Chondrocyte (in vitro differentiated cells): ENCODE measurements around the gene SMCP. TPM values are rescaled to one million over a fixed set of nuclear protein-coding genes. Genes with fewer than 3 reads are reported as not detected.
A peak's percentile ranks its signal among the peaks of the same experiment; 100 is the strongest.

Experiments
- DNase-seq: peaks from one replicate; pipeline ENCODE4 v3.0.0; 2021; ENCODE audit warnings: mixed read lengths, low spot score
- H3K27ac Mint-ChIP-seq: one replicate; pipeline ENCODE4 v1.8.0; 2021; ENCODE audit warnings: mild to moderate bottlenecking, moderate library complexity, mixed read lengths; ENCODE audit not compliant: unreplicated experiment
- H3K27me3 Mint-ChIP-seq: 2 replicates; pipeline ENCODE4 v1.8.0; 2021; ENCODE audit warnings: low read depth, mixed read lengths
- H3K36me3 Mint-ChIP-seq: 2 replicates; pipeline ENCODE4 v1.8.0; 2021; ENCODE audit warnings: low read depth, mixed read lengths
- H3K4me1 Mint-ChIP-seq: 2 replicates; pipeline ENCODE4 v1.8.0; 2021; ENCODE audit warnings: low read depth, mild to moderate bottlenecking, mixed read lengths
- H3K4me3 Mint-ChIP-seq: one replicate; pipeline ENCODE4 v1.8.0; 2021; ENCODE audit warnings: mild to moderate bottlenecking, moderate library complexity, mixed read lengths; ENCODE audit not compliant: unreplicated experiment
- H3K9me3 Mint-ChIP-seq: 2 replicates; pipeline ENCODE4 v1.8.0; 2021; ENCODE audit warnings: low read depth, mixed read lengths
- CTCF ChIP-seq: fragments of 200-600 bp; sonication (generic); IDR thresholded peaks from 2 replicates; pipeline ENCODE4 v1.5.0; 2021; ENCODE audit warnings: antibody characterized with exemption, mild to moderate bottlenecking, moderate library complexity
- long read RNA-seq: library from polyadenylated mRNA; stranded (forward); transcript quantifications from one replicate; pipeline ENCODE4 v2.0.0, GENCODE V29; 2021
- total RNA-seq: library from RNA; stranded (reverse); gene quantifications from 3 replicates; pipeline ENCODE4 v1.2.1, GENCODE V29; 2021

The SMCP gene, protein sequence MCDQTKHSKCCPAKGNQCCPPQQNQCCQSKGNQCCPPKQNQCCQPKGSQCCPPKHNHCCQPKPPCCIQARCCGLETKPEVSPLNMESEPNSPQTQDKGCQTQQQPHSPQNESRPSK
- not detected in 3 replicates for total RNA-seq
- long read RNA-seq = 0 reads

GRCh38 chr1:152878042-152878441 is at the start of gene SMCP:
Gene SMCP, plus strand, starts transcription at chr1:152878322. Its CDS starts 6,101 bp downstream, at chr1:152884423.
- peak; percentile 9 for TF ChIP-seq CTCF
- Mint-ChIP-seq H3K27ac (no peak within 1 kb of the TSS), H3K4me1 (peaks cover 5% of the 10 kb centered on the region), H3K4me3 (no peak within 1 kb of the TSS), H3K27me3 (peaks cover 5% of the 10 kb centered on the region), H3K36me3 (no peaks in the 10 kb centered on the region), H3K9me3 (no peaks in the 10 kb centered on the region)
- DNase-seq = no peak

DNA sequence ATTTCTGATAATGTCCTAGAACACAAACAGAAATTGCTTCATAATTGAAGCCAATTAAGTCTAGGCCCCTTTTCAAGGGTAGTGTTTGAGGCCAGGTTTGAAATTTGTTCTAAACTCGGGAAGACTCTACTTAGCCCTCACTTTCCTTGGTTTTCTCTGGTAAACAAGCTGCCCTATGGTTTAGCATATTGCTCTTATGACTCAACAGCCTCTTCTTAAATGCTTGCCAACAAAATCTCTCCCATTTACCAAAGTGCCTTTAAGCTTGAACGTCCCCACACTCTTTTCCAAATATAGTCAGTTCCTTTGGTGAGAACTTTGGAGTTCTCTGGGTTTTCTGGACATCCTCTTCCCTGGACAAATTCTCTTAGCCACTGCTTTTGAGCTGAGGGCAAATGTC is 41.3 kb upstream of the SMCP start:
- no peak overlapping the region for H3K27ac Mint-ChIP-seq
- H3K4me1 Mint-ChIP-seq = no peaks in the 10 kb centered on the region
- no peak overlapping the region for H3K4me3 Mint-ChIP-seq
- H3K27me3 Mint-ChIP-seq = no peaks in the 10 kb centered on the region
- H3K9me3 Mint-ChIP-seq = peaks cover 2% of the 10 kb centered on the region
- H3K36me3 Mint-ChIP-seq = no peaks in the 10 kb centered on the region
- DNase-seq = no peak
- no peak for TF ChIP-seq CTCF

DNA sequence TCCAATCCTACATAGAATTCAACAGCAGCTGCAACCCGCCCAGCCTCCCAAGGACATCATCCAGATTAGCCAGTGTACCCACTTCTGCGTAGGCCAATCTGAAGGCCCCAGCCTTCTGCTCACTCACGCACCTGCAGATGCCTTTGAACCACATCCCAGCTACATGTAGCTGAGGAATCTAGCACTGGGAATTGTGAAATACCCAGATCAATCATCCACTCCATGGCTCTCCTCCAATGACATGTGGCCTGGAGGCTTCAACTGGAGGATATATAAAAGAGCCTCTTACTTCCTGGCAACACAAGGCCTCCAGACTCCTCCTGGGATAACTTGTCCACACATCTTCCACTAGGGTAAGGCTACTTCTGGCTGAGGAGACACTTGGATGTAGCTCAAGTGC is 35.6 kb upstream of the SMCP start, which contains the start of gene LCE6A:
Gene LCE6A, plus strand, starts transcription at position 301 of the 400 bp plus-strand sequence. CDS start 665 bp downstream, outside the sequence.
- Mint-ChIP-seq H3K4me3 (no peak within 1 kb of the TSS), H3K27ac (no peak within 1 kb of the TSS), H3K4me1 (no peaks in the 10 kb centered on the region), H3K36me3 (no peaks in the 10 kb centered on the region), H3K27me3 (no peaks in the 10 kb centered on the region), H3K9me3 (no peaks in the 10 kb centered on the region)
- no peak for DNase-seq
- TF ChIP-seq CTCF = no peak

DNA sequence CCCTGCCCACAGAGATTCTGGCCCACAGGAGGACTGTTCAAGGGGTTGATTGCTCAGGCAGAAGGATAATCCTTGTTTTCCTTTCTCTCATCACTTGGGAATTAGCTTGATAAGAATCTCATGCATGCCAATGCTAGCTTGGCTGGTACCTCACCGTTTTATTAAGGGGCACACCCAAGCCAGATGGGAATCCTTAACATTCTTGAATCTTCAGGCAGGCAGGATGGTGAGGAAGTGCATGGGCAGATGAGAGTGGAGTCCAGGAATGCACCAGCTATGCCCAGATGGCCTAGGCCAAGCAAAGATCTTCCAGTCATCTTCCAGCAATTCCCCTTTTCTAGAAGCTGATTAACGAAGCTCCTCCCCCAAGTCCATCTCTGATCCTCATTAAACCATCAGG is 22.5 kb upstream of the SMCP start:
- Mint-ChIP-seq H3K4me3 (no peak overlapping the region), H3K27me3 (no peaks in the 10 kb centered on the region), H3K4me1 (no peaks in the 10 kb centered on the region), H3K36me3 (no peaks in the 10 kb centered on the region), H3K9me3 (no peaks in the 10 kb centered on the region), H3K27ac (no peak overlapping the region)
- DNase-seq = no peak
- no peak for TF ChIP-seq CTCF

DNA sequence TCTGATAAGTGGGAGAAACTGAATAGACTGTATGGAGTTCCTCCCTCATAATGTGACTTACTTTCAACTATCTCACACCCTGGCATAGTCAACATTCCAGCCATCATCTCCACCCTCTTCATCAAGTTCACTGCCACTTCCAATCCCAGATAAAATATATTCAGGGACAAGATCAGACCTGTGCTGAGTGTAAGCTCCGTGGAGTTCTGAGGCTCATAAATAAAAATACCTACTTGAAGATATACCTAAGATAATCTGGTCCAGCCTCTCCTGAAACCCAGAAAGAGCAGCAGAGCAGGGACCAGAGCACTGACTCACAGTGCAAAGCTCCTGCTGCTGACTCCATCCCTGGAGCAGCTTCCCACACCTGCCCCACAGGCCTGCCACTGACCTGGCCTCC is 20.1 kb upstream of the SMCP start:
- TF ChIP-seq CTCF = no peak
- Mint-ChIP-seq H3K9me3 (no peaks in the 10 kb centered on the region), H3K4me1 (no peaks in the 10 kb centered on the region), H3K4me3 (no peak overlapping the region), H3K27ac (no peak overlapping the region), H3K27me3 (peaks cover 3% of the 10 kb centered on the region), H3K36me3 (no peaks in the 10 kb centered on the region)
- no peak for DNase-seq
